HG03025 (cell line): Measurements from ENCODE around the gene DDX31.

ENCODE experiments used
- ATAC-seq: cut with Tn5 transposase; IDR thresholded peaks from one replicate; pipeline ENCODE4 v1.9.1; 2021; ENCODE audit warnings: mild to moderate bottlenecking, moderate library complexity; ENCODE audit not compliant: unreplicated experiment, low FRiP score

Gene DDX31

DNA sequence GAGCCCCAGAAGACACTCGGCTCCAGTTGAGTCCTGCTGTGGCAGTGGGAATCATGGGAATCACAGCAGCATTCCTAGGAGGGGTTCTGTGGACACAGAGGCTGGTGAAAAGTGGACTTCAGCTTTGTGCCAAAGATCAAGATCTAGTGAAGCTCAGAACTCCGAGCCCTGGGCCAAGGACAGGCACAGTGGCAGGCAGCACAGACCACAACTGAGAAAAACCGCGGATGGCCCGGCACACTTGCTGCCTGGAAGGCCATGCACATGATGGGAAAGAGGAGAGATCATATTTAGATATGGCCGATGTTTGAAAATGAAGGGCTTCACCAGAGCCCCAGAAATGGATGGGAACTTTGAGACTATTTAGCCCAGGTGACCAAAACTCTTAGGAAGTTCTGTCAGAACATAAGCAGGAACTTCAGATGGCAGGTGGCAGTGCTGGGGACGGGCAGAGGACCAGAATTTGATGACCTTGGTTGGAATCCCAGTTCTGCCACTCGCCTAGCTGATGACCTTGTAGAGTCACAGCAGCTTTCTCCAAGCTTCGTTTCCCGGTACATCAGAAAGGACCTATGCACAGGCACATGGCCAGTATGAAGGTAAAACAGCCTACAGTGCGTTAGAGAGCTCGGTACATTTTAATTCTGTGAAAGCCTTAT is 69.3 kb downstream of the DDX31 start:
- ATAC-seq = no peak

DNA sequence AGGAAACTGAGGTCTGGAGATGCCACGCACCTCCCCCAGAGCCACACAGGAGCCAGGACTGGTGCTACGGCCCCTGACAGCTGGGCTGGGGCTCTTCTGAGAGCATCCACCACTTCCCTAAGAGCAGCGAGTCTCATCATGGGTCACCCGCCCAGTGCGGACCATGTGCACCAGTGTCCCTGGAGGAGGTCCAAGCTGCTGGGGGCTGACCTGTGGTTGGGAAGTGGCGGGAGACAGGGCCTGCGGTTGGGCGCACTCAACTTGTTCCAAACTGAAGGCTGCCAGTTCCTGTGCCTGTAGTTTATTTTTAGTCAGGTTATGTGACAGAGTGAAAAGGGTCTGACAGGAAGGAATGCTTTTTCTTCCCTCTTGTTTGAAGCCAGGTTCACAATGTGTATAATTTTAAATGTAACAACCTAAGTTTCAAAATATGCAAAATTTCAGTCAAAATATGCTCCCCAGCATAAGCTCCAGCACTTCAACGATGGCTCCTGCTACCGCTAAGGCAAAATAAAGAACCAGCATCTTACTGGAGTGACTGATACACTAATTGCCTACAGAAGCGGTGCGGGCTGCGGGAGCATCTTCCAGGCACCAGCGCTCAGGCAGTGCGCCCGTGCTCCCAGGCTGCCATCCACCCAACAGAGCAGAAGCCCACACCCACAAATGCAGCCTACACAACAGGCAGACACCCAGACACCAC is 72.6 kb downstream of the DDX31 start:
- no peak for ATAC-seq

DNA sequence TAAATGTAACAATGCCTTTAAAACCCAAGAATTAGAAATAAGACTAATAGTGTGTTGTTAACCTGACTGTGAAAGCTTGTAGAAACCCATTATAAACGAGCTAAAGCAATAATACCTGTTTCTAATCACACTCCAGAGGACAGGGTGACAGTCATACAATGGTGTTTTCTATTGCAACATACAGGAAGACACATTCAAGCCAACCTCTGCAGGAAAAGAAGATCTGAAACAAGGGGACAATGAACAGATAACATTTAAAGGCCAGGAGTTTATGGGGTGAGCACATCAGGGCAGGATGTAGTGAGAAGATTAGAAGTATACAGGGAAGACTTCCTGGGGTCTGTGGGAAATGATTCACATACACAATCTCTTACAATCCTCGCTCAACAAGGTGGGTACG is 73.6 kb downstream of the DDX31 start:
- no peak for ATAC-seq

DNA sequence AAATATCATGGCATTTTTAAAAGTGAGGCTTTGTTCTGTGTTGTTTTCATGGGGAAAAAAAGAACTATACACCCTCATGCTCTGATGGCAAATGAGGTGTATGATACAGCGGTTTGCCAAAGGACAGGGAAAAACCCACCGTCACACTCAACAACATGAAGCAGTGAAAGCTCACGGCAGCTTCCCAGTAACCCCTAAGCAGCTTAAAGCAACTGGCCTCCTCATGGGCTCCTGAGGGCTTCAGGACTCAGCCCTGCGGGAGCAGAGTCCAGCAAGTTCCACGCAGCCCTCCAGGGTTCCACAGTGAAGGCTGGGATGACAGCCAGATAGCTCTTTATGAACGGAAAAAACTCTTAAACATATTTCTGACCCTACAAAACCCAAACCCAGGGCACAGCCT is 74.5 kb downstream of the DDX31 start:
- no peak for ATAC-seq

DNA sequence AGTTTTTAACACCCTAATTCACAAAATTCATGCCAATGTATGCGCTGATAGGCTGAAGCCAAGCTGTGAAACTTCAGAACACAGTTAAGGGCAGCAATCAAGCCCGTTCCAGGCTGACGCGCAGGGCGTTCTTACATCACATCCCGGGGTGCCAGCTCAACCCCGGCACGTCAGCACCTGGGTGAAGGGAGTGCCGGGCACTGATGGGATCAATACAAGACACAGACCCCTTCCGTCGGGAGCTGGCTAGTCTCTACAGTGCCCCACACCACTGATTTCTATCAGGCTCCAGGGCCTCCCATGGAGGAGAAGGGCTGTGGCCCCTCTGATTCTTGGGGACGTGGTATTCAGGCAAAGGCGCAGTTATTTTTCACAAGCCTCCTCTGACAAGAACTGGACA is 75.4 kb downstream of the DDX31 start:
- ATAC-seq = no peak

DNA sequence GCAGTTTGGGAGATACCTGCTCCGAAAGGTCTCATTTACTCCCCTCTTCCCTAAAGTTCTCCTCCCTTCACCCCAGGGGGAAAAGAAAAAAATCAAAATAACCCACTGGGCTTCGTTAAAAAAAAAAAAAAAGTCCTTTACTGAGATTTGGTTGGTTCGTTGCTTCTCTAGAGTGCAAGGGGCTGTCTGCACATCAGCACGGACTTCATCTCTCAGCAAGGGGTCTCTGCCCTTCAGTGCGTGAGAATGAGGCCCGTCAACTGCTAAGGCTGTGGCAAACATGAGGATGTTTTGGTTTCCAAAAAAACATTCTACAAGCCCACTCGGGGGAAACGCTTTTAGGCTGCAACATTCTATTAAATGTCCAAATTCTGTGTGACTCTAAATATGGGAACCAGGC is 77.3 kb downstream of the DDX31 start:
- no peak for ATAC-seq

DNA sequence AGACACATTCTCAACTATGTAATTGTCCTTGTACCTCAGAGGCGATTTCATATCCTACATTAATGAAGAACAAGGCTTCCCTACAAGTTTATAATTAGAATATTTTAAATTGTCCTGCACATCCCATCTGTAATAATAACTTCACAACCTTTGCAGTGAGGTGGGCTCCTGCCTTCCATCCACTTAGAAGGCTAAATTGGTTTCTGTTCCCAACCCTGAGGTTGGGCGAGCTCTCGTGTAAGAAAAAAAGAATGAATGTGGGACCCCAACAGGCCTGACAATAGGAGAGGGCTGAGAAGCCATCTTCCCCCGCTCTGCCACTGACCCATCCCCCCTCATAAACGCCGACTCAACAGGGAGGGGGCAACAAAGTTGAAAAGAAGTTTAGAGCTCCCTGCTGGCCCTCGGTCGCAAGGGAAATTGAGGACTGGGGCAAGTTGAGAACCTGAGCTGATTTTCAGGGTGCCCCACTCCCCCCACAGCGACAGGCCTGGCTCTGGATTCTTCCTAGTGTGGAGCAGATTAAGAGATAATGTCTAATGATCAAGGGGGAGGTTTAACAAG is 78.0 kb downstream of the DDX31 start:
- ATAC-seq = no peak

DNA sequence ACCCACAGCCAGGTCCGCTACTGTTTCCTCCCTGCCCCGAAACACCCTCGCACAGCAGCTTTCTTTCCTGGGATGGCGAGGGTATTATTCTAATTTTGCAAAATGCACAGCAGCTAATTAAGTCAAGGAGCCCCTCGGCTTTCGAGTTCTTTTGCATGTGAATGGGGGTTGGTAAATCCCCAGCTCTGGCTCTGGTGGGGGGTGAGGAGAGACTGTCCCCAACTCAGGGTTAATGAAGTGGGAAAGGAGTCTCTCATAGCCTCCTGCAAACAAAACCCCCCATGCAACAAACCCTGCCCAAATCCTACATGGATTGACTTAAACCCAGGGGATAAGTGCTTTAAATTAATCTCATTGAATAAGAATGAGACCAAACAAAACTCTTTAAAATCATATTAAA is 78.5 kb downstream of the DDX31 start:
- ATAC-seq = no peak

DNA sequence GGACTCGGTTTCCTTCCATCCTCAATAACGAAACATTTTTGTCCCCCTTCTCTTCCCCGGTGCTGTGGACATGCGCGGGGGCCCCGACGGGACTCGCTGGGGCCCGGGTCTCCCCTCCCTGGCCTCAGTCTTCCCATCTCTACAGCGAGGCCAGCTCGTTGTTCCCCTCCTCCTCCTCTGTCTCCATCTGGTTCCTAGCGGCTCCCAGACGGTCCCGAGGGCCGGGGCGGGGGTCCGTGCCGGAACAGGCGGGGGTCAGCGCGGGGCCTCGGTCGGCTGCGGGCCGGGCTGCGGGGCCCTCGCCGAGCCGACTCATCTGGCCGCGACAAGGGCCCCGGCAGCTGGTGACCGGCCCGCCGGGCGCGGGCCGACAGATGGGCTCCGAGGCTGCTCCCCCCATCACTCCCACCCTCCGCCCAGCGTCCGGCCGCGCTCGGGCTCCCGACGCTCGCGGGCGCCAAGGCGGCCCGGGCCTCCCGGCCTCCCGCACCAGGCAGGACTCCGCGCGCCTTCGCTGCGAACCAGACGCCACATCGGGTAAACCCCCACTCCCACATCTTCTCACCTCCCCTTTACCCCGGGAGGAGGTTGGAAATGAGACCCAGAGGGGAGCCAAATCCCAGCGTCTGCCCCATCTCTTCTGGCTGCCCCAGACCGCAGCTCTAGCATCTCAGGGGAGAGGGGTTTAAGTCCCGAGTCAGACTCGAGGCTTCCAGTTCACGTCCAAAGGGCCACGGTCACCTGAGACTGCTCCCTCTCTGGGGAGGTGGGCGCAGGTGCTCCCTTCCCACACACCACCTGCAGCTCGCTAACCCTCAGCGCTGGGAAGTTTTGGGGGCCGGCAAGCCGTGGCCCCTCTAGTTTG is 79.2 kb downstream of the DDX31 start:
- ATAC-seq = no peak

DNA sequence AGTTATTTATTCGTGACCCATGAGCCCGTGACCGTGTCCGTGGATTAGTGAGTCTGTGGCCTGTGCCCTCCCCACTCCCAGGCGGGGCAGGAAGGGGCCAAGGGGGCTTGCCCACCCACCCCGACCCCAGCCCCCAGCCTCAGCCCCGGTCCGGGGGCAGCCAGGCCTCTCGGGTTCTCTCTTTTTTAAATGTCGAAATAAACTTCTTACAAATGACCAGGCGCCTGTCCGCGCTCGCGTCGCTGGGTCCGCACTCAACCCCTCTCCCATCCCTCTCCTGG is 79.8 kb downstream of the DDX31 start:
- ATAC-seq = no peak

DNA sequence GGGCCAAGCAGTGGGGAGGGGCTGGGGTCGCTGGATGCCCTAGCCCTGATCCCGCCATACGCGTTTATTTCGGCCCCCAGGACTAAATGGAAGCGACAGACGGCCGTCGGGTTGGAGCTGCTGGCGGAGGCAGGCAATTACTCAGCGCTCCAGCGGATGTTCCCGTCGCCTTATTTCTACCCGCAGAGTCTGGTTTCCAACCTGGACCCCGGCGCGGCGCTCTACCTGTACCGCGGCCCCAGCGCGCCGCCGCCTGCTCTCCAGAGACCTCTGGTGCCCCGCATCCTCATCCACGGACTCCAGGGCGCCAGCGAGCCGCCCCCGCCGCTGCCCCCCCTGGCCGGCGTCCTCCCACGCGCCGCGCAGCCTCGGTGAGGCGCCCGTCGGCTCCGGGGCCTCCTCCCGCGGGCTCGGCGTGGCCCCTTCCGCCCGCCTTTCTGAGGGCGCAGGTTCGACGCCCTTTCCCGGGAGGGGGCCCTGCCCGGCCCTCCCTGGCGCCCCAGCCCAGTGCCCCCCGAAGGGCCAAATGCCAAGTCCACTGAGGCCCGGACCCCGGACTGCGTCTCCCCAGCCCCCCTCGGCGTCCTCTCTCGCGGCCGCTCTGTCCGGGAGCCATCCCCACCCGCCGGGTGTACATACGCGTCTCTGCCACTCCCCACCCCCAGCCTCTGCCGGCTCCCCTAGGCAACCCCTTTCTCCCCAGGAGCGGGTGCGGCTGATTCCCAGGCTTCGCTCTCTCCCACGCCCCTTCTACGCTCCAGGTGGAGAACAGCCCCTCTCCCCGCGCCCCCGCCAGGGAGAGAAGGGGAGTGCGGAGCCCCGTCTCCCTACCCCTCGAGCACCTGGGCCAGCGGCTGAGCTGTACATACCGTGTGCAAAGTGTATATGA is 80.4 kb downstream of the DDX31 start:
- ATAC-seq = no peak

DNA sequence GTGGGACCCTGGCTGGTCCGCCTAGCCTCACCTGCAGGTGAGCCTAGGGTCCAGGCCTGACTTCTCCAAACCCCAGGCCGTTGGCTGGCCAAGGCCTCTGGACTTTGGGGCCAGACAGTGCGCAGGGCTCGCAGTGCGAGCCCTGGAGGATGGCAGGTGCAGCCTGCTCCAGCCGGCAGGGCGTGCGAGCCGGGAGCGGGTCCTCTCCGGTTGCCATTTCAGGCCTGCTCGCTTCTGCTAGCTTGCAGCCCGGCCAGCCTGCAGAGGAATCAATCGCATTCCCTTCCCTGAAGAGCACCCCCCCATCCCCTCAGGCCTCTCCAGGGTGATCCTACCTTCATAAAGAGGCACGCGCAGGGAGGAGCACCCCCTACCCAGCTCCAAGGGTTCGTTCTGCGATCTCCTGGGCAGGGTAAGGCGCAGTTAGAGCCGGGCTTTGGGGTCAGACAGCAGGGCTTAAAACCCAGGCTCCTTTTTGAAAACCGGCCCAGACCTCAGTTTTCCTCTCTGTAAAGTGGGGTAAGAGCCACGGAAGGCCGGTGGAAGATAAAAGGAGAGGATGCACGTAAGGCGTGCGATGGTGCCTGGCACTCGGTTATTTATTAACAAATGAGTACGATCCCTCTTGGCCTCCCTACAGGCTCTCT is 81.2 kb downstream of the DDX31 start:
- ATAC-seq = no peak

DNA sequence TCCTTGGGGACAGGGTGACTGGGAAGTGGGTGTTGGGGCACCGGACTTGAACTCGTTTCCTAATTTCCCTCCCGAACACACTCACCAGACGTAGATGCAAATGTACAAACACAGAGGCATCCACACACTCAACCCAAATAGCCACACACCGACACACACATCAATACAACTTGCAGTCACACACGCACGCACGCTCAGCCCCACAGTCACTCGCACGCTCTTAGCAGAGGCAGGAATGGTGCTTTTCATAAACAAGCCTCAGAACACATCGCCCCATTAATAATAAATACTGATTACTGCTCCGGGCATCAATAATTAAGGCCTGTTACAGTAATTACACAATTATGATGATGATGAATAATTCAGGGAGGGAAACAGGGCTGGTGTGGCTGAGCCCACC is 81.7 kb downstream of the DDX31 start:
- no peak for ATAC-seq

DNA sequence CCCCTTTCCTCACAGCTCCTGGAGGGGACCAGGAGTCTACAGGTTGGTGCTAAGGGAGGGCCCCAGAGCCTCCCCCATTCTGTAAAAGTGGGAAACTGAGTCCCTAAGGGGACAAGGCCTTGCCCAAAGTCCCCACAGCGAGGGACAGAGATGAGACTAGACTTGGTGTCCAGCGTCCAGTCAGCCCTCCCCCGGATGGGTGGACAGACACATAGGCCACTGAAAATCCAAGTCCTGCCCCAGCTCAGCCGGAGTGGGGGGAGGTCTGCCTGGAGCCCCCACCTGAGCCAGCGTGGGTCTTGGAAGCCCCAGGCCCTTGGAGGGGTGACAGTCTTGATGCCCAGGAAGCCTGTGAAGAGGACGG is 82.2 kb downstream of the DDX31 start:
- no peak for ATAC-seq

DNA sequence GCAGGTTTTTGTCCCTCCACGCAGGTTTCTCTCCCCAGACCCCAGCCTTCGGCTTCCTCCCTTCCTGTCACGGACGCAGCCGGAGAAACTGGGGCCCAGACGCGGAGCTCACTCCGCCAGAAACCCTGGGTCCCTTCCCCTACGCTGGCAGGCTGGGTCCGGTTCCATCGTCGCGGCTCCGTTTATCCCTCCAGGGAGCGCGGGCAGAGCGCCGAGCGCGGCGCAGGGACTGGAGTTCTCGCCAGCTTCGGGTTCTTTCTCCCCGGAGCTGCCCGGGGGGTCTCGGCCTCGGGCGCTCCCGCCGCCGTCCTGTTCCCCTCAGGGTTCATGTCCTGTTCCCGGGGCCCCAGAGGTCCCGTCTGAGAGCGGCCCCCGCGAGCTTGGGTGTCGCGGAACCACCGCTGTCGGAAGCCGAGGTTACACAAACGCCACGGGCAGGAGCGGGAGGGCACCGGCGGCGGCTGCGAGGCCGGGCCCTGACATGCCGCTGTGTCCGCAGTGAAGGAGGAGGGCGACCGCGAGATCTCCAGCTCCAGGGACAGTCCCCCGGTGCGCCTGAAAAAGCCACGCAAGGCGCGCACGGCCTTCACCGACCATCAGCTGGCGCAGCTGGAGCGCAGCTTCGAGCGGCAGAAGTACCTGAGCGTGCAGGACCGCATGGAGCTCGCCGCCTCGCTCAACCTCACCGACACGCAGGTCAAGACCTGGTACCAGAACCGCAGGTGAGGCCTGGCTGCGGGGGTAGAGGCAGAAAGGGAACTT is 82.8 kb downstream of the DDX31 start:
- no peak for ATAC-seq

DNA sequence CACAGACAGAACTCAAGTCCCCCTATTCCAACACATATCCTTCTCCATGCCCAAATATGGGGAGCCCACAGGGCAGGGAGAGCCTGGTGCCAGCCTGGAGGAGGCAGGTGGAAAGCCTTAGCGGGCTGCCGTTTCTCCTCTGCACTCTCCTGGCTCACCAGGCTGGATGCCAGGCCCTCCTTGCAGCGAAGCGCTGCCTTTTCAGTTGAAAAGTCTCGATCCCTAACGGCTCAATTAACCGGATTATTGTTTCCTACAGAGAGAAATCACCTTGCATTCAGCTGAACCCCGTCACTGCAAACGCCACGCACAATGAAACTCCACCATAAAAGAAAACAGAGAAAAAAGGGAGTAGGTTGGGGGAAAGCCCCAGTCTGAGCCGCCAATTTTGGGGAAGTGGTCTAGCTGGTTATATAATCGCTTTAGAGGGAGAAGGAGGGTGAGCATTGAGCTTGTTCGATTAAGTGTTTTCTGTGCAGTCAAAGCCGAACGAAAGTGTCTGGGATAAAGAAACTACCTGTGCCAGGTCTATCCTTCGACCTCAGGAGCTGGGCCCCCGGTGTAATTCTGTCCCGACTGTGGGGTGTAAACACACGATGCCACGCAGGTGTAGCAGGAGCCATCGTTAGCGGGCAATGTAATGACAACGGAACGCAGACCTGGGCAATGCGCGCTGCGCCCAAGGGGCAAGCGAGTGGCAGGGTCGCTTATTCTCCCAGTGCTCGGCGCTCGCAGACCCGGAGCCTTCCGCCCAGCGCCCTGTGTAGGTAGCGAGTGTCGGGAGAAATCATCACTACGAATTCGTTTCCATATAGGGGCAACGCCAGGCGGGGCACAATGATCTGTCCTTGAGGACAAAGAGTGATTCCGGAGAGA is 83.6 kb downstream of the DDX31 start:
- ATAC-seq = no peak

DNA sequence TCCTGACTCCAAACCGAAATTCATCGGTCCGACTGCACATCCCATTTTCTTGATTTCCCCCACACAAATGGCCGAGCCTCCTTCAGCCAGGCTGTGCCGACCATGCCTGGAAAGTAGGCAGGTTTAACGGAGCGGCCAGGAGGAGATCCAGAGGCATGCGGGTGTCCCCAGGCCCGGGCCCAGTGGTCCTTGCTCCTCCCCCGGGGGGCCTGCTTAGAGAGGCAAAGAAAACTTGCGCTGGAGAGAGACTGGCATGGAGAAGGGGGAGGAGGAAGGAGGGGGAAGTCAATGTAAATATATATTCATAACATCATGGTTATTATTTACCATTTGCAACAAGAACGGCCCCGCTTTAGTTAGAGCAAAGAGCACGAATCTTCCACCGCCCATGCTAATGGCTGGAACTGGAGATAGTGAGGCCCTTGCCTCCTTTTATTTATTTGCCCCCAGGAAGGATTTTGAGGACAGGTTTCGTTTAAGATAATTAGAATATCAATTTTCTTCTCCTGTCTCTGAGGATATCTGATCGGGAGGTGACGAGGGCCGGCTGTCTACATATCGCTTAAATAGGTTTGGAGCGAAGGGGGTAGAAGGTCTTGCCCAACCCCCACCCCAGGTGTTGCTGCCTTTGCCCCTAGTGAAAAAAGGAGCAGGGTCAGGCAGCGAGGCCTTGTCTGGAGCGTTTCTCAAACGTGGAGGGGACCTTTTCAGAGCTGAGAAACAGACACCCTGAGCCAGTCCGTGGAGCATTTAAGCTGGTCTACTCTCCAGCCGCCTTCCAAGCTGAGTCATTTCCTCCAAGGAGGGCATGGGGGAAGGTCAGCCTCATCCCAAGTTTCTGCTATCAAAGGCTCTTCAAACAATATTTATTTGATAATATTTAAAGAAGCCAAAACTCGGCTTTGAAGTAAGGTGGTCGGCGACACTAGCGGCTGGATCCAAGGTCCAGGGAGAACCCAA is 84.9 kb downstream of the DDX31 start:
- no peak for ATAC-seq
